NCI-H1092 treated with DMSO at 0.1 percent for 48 hours (cell line): ENCODE data around the gene SPEM1.

Experiments used
- DNase-seq: peaks from one replicate; lab custom pipeline; 2025; lab: John Stamatoyannopoulos, UW

SPEM1 gene

GRCh38 chr17:7403043-7403726, 16.9 kb upstream of the SPEM1 start:
- DNase-seq = peak; percentile 54

GRCh38 chr17:7403727-7403976, 16.5 kb upstream of the SPEM1 start:
- DNase-seq = peak; percentile 76

- peak; percentile 96 for DNase-seq
Observed at GRCh38 chr17:7403977-7404736, 16.0 kb upstream of the SPEM1 start, which contains the start of gene TMEM256. TSS of gene TMEM256 (minus strand) at chr17:7404097. CDS start at chr17:7404084, 13 bp downstream.

- DNase-seq = peak; percentile 8
Observed at GRCh38 chr17:7404737-7405349, 15.3 kb upstream of the SPEM1 start.

DNA sequence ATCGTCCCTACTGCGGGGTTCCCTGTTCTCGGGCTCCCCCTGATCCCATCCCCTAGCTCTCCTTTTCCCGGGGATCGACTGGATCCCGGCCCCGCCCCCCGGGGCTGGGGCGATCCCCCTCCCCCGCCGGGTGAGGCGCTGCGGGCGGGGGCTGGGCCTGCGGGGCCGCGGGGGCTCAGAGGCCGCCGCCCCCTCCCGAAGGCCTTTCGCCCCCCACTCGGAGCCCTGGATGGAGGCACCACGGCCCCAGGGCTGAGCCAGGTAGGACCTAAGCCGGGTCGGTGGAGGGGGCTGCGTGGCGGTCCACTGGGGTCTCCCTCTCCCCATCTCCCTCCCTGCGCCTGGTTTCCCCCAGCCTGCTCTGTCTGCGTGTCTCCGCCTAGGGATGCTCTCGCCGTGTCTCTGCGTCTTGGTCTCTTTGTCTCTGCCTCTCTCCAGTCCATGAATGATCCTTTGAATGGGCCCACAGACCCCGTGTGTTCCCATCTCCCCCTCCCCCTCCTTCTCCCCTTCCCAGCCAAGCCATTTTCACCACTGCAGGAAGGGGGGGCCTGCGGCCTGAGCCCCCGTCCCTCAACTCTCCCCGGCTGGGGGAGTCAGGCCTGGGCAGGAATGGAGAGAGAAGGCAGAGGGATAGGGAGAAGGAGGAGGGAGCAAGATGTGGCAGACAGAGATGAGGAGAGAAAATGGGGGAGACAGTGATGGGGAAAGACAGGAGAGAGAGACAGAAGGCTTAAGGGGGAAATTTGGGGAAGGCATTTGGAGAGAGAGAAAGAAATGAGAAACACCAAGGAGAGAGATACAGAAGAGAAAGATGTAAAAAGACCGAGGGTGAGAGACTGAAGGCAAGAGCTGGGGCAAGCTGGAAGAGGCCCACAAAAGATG, 14.5 kb upstream of the SPEM1 start:
- no peak for DNase-seq

GRCh38 chr17:7406235-7406825, 13.8 kb upstream of the SPEM1 start:
- no peak for DNase-seq

DNA sequence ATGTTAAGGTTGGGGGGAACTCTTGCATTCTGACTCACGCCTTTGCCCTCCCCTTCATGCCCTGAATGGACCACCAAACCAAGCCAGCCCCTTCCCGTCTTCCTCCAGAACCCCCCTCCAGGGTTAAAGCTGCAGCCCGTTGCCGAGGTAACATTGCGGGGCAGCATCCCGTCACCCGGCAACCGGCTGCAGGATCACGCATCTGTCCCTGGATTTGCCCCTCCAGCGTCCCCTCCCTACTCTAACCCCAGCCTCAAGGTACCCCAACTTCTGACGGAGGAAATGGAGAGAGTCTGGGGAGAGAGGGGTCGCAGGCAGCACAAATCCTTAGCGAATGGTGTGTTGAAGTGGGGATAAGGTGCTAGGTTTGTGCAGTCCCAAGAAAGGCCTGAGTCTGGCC, 13.0 kb upstream of the SPEM1 start:
- no peak for DNase-seq

- no peak for DNase-seq
Observed at GRCh38 chr17:7407485-7408251, 12.5 kb upstream of the SPEM1 start, which contains the start of gene NLGN2. TSS of gene NLGN2 (plus strand) at chr17:7407845. CDS start at chr17:7408256, 411 bp downstream.

DNA sequence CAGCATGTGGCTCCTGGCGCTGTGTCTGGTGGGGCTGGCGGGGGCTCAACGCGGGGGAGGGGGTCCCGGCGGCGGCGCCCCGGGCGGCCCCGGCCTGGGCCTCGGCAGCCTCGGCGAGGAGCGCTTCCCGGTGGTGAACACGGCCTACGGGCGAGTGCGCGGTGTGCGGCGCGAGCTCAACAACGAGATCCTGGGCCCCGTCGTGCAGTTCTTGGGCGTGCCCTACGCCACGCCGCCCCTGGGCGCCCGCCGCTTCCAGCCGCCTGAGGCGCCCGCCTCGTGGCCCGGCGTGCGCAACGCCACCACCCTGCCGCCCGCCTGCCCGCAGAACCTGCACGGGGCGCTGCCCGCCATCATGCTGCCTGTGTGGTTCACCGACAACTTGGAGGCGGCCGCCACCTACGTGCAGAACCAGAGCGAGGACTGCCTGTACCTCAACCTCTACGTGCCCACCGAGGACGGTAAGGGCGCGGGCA, 11.8 kb upstream of the SPEM1 start:
- no peak for DNase-seq

GRCh38 chr17:7408863-7409262, 11.3 kb upstream of the SPEM1 start:
- DNase-seq = no peak

GRCh38 chr17:7409716-7410115, 10.4 kb upstream of the SPEM1 start:
- DNase-seq = no peak

- no peak for DNase-seq
Observed at GRCh38 chr17:7410634-7411426, 9.3 kb upstream of the SPEM1 start.

GRCh38 chr17:7411427-7411750, 8.7 kb upstream of the SPEM1 start:
- DNase-seq = no peak

- no peak for DNase-seq
Observed at GRCh38 chr17:7413346-7413985, 6.7 kb upstream of the SPEM1 start.

GRCh38 chr17:7414837-7415236, 5.3 kb upstream of the SPEM1 start:
- DNase-seq = no peak

- DNase-seq = no peak
Observed at GRCh38 chr17:7415784-7416183, 4.3 kb upstream of the SPEM1 start.

- DNase-seq = no peak
Observed at GRCh38 chr17:7416323-7416722, 3.8 kb upstream of the SPEM1 start.

DNA sequence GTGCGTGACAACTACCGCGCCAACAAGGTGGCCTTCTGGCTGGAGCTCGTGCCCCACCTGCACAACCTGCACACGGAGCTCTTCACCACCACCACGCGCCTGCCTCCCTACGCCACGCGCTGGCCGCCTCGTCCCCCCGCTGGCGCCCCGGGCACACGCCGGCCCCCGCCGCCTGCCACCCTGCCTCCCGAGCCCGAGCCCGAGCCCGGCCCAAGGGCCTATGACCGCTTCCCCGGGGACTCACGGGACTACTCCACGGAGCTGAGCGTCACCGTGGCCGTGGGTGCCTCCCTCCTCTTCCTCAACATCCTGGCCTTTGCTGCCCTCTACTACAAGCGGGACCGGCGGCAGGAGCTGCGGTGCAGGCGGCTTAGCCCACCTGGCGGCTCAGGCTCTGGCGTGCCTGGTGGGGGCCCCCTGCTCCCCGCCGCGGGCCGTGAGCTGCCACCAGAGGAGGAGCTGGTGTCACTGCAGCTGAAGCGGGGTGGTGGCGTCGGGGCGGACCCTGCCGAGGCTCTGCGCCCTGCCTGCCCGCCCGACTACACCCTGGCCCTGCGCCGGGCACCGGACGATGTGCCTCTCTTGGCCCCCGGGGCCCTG, 3.0 kb upstream of the SPEM1 start:
- no peak for DNase-seq

DNA sequence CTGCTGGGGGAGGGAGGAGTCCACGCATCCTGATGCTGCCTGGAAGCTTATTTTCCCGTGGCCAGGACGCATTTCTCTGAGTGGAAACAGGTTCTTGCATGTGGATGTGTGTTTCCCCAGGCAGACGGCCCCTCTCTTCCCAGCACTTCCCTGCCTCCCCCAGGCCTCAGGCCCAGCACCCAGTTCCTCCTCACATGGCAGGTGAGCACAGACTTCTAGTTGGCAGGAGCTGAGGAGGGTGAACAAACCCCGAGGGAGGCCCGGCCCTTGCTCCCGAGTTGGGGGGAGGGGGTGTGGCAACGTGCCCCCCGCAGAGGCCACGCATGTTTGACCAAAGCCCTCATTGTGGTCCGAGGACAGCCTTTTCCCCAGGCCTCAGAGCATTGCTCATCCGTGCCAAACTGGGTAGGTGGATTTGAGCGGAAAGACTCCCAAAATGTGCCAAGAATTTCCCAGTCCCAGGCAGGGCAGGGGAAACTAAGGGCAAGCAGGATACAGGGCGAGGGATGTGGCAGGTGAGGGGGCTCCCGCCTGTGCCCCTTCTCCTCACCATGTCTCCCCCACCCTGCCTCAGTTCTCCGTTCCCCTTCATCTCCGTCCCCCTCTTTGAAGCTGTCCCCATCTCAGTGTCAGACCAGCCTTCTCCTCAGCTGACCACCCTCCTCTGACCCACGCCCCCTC, 1.5 kb upstream of the SPEM1 start:
- no peak for DNase-seq
